H9 (cell line): ENCODE measurements around the gene BIRC6. TPM values are rescaled to one million over a fixed set of nuclear protein-coding genes. Genes with fewer than 3 reads are reported as not detected.

Experiments
- DNase-seq: peaks from one replicate; pipeline ENCODE4 v3.0.0-alpha.2; 2017
- H2AFZ ChIP-seq: one replicate; pipeline ENCODE4 v1.6.1; 2013; ENCODE audit warnings: mild to moderate bottlenecking, low read length, control low read depth, moderate library complexity
- H2AK5ac ChIP-seq: 2 replicates; pipeline ENCODE4 v1.6.1; 2013; ENCODE audit warnings: low read length, control low read depth, mixed read lengths; ENCODE audit not compliant: insufficient read length
- H2BK120ac ChIP-seq: one replicate; pipeline ENCODE4 v1.6.1; 2013; ENCODE audit warnings: low read depth, mild to moderate bottlenecking, low read length, control low read depth, inconsistent platforms; ENCODE audit not compliant: poor library complexity, severe bottlenecking
- H2BK12ac ChIP-seq: 2 replicates; pipeline ENCODE4 v1.6.1; 2013; ENCODE audit warnings: low read length, control low read depth, mixed read lengths, low read depth; ENCODE audit not compliant: insufficient read length
- H2BK15ac ChIP-seq: 2 replicates; pipeline ENCODE4 v1.6.1; 2013; ENCODE audit warnings: low read depth, low read length, control low read depth
- H2BK20ac ChIP-seq: one replicate; pipeline ENCODE4 v1.6.1; 2013; ENCODE audit warnings: low read depth, mild to moderate bottlenecking, low read length, control low read depth, inconsistent platforms; ENCODE audit not compliant: poor library complexity, severe bottlenecking
- H2BK5ac ChIP-seq: 2 replicates; pipeline ENCODE4 v1.6.1; 2013; ENCODE audit warnings: low read length, control low read depth, mixed read lengths; ENCODE audit not compliant: insufficient read length
- H3K14ac ChIP-seq: 2 replicates; pipeline ENCODE4 v1.6.1; 2013; ENCODE audit warnings: low read length, control low read depth; ENCODE audit not compliant: insufficient read depth
- H3K18ac ChIP-seq: 2 replicates; pipeline ENCODE4 v1.6.1; 2013; ENCODE audit warnings: low read depth, mild to moderate bottlenecking, mixed read lengths, low read length, control low read depth; ENCODE audit not compliant: insufficient read length
- H3K23ac ChIP-seq: 2 replicates; pipeline ENCODE4 v1.6.1; 2013; ENCODE audit warnings: low read length, control low read depth, mixed read lengths, low read depth; ENCODE audit not compliant: insufficient read length
- H3K23me2 ChIP-seq: 2 replicates; pipeline ENCODE4 v1.6.1; 2013; ENCODE audit warnings: low read depth, mild to moderate bottlenecking, mixed read lengths, low read length, control low read depth; ENCODE audit not compliant: insufficient read length, poor library complexity, severe bottlenecking
- H3K27ac ChIP-seq: 2 replicates; pipeline ENCODE4 v1.5.1; 2013; ENCODE audit warnings: low read length, control low read depth, mixed read lengths, low read depth; ENCODE audit not compliant: insufficient read length
- H3K27me3 ChIP-seq: 2 replicates; pipeline ENCODE4 v1.6.1; 2013; ENCODE audit warnings: low read length, control low read depth, inconsistent platforms; ENCODE audit not compliant: insufficient read depth
- H3K4ac ChIP-seq: 2 replicates; pipeline ENCODE4 v1.6.1; 2013; ENCODE audit warnings: low read depth, mild to moderate bottlenecking, control low read depth, inconsistent platforms, low read length, moderate library complexity
- H3K4me1 ChIP-seq: 2 replicates; pipeline ENCODE4 v1.6.1; 2013; ENCODE audit warnings: low read length, control low read depth, inconsistent platforms; ENCODE audit not compliant: insufficient read depth
- H3K4me2 ChIP-seq: 2 replicates; pipeline ENCODE4 v1.6.1; 2013; ENCODE audit warnings: low read length, control low read depth, mixed read lengths; ENCODE audit not compliant: insufficient read length, insufficient read depth
- H3K56ac ChIP-seq: 2 replicates; pipeline ENCODE4 v1.6.1; 2013; ENCODE audit warnings: low read depth, mild to moderate bottlenecking, mixed read lengths, low read length, control low read depth; ENCODE audit not compliant: insufficient read length
- H3K79me1 ChIP-seq: 2 replicates; pipeline ENCODE4 v1.6.1; 2013; ENCODE audit warnings: low read depth, mild to moderate bottlenecking, moderate library complexity, low read length, control low read depth, inconsistent platforms; ENCODE audit not compliant: insufficient read depth, poor library complexity, severe bottlenecking
- H3K79me2 ChIP-seq: 2 replicates; pipeline ENCODE4 v1.6.1; 2013; ENCODE audit warnings: low read length, control low read depth, inconsistent platforms; ENCODE audit not compliant: insufficient read depth
- H3K9ac ChIP-seq: 2 replicates; pipeline ENCODE4 v1.6.1; 2013; ENCODE audit warnings: low read length, control low read depth, mixed read lengths; ENCODE audit not compliant: insufficient read length; ENCODE audit errors: extremely low read depth
- H3K9me3 ChIP-seq: one replicate; pipeline ENCODE4 v1.6.1; 2013; ENCODE audit warnings: low read depth, low read length, inconsistent platforms; ENCODE audit not compliant: control insufficient read depth
- H3T11ph ChIP-seq: one replicate; pipeline ENCODE4 v1.6.1; 2013; ENCODE audit warnings: mild to moderate bottlenecking, low read length, control low read depth, inconsistent platforms
- H4K20me1 ChIP-seq: one replicate; pipeline ENCODE4 v1.6.1; 2013; ENCODE audit not compliant: control insufficient read depth, insufficient read length, insufficient read depth
- H4K5ac ChIP-seq: 2 replicates; pipeline ENCODE4 v1.6.1; 2013; ENCODE audit warnings: low read depth, mild to moderate bottlenecking, mixed read lengths, low read length, control low read depth; ENCODE audit not compliant: insufficient read length
- H4K8ac ChIP-seq: replicated peaks from 2 replicates; pipeline ENCODE4 v1.6.1; 2013; ENCODE audit warnings: low read length, control low read depth, mixed read lengths, low read depth; ENCODE audit not compliant: insufficient read length
- H4K91ac ChIP-seq: 2 replicates; pipeline ENCODE4 v1.6.1; 2013; ENCODE audit warnings: low read depth, mild to moderate bottlenecking, moderate library complexity, mixed read lengths, low read length, control low read depth; ENCODE audit not compliant: insufficient read length
- H3K27ac Mint-ChIP-seq, 3 experiments: 2 replicates in 2 of 3; 3 replicates in 1 of 3; pipeline ENCODE4 v1.8.0; 2020 to 2021; ENCODE audit warnings: mixed read lengths in 3 of 3, mild to moderate bottlenecking in 1 of 3, moderate library complexity in 1 of 3
- H3K27me3 Mint-ChIP-seq: 2 replicates; pipeline ENCODE4 v1.8.0; 2021; ENCODE audit warnings: low read depth, mild to moderate bottlenecking, moderate library complexity, mixed read lengths
- H3K36me3 Mint-ChIP-seq, 3 experiments: 2 replicates in 2 of 3; 3 replicates in 1 of 3; pipeline ENCODE4 v1.8.0; 2020 to 2021; ENCODE audit warnings: low read depth in 3 of 3, mixed read lengths in 3 of 3; ENCODE audit not compliant: insufficient read depth in 1 of 3
- H3K4me1 Mint-ChIP-seq, 2 experiments: 2 replicates each; pipeline ENCODE4 v1.8.0; 2020; ENCODE audit warnings: mixed read lengths in 2 of 2
- H3K4me3 Mint-ChIP-seq, 2 experiments: 2 replicates in 1 of 2; 3 replicates in 1 of 2; pipeline ENCODE4 v1.8.0; 2020 to 2021; ENCODE audit warnings: mild to moderate bottlenecking in 2 of 2, mixed read lengths in 2 of 2, moderate library complexity in 1 of 2
- H3K9me3 Mint-ChIP-seq, 2 experiments: 2 replicates in 1 of 2; 3 replicates in 1 of 2; pipeline ENCODE4 v1.8.0; 2020; ENCODE audit warnings: mild to moderate bottlenecking in 2 of 2, mixed read lengths in 2 of 2, moderate library complexity in 1 of 2
- WGBS: extraction: QIAGEN DNeasy Blood & Tissue Kit; methylation state at CpG from one replicate; pipeline ENCODE4 v1.1.7; 2013; ENCODE audit warnings: missing lambda C conversion rate, low lambda C conversion rate, mixed read lengths; ENCODE audit not compliant: insufficient read length; ENCODE audit errors: extremely low coverage; 5-methylcytosine and 5-hydroxymethylcytosine counted together
- total RNA-seq: library from RNA; stranded (reverse); gene quantifications from 2 replicates; pipeline ENCODE4 v1.2.1, GENCODE V29; 2021
- TF ChIP-seq, protein P1 (sequence below): fragments of 200-600 bp; sonication (generic); conservative IDR thresholded peaks from 3 replicates; pipeline ENCODE4 v1.8.0; 2021; ENCODE audit warnings: antibody characterized with exemption, mild to moderate bottlenecking

Gene BIRC6
- total RNA-seq, 1 experiment from 2014 or later, result 78.8 TPM

GRCh38 chr2:32611771-32612170 is 254.9 kb downstream of the BIRC6 start:
- Histone ChIP-seq H2BK5ac (no peak overlapping the region), H3T11ph (no peak overlapping the region), H2BK15ac (no peak overlapping the region), H3K23me2 (no peaks in the 10 kb centered on the region), H3K9ac (no peak overlapping the region), H3K4ac (no peak overlapping the region), H3K27me3 (no peaks in the 10 kb centered on the region), H2AK5ac (no peak overlapping the region), H4K5ac (no peak overlapping the region), H4K20me1 (no peaks in the 10 kb centered on the region), H2AFZ (no peak overlapping the region), H3K14ac (no peak overlapping the region), H4K8ac (no peak overlapping the region), H3K27ac (no peak overlapping the region), H3K18ac (no peak overlapping the region), H2BK20ac (no peak overlapping the region), H3K56ac (no peak overlapping the region), H2BK12ac (no peak overlapping the region), H3K9me3 (no peaks in the 10 kb centered on the region), H3K23ac (no peak overlapping the region), H3K4me2 (no peak overlapping the region), H3K79me1 (no peaks in the 10 kb centered on the region), H3K79me2 (no peaks in the 10 kb centered on the region), H2BK120ac (no peak overlapping the region), H4K91ac (no peak overlapping the region), H3K4me1 (no peaks in the 10 kb centered on the region)
- no peak overlapping the region for H3K27ac Mint-ChIP-seq
- TF ChIP-seq, protein P1, sequence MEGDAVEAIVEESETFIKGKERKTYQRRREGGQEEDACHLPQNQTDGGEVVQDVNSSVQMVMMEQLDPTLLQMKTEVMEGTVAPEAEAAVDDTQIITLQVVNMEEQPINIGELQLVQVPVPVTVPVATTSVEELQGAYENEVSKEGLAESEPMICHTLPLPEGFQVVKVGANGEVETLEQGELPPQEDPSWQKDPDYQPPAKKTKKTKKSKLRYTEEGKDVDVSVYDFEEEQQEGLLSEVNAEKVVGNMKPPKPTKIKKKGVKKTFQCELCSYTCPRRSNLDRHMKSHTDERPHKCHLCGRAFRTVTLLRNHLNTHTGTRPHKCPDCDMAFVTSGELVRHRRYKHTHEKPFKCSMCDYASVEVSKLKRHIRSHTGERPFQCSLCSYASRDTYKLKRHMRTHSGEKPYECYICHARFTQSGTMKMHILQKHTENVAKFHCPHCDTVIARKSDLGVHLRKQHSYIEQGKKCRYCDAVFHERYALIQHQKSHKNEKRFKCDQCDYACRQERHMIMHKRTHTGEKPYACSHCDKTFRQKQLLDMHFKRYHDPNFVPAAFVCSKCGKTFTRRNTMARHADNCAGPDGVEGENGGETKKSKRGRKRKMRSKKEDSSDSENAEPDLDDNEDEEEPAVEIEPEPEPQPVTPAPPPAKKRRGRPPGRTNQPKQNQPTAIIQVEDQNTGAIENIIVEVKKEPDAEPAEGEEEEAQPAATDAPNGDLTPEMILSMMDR, result no peak
- no peak overlapping the region for H3K4me3 Mint-ChIP-seq
- no peaks in the 10 kb centered on the region for H3K4me1 Mint-ChIP-seq
- no peaks in the 10 kb centered on the region for H3K9me3 Mint-ChIP-seq
- DNase-seq, result no peak
- peaks cover 12 to 52% (median 34%) of the 10 kb centered on the region in 3 experiments; a peak in 6 of 7 replicates for H3K36me3 Mint-ChIP-seq
- H3K27me3 Mint-ChIP-seq, result no peaks in the 10 kb centered on the region
- WGBS, result no CpG with 5 or more reads among the region's 1 CpG
